ENCODE data around the gene RAD18. TPM values are rescaled to one million over a fixed set of nuclear protein-coding genes. Genes with fewer than 3 reads are reported as not detected.

RAD18 gene
- total RNA-seq, 1 donor from 2014 or later, result 6.0 TPM

DNA sequence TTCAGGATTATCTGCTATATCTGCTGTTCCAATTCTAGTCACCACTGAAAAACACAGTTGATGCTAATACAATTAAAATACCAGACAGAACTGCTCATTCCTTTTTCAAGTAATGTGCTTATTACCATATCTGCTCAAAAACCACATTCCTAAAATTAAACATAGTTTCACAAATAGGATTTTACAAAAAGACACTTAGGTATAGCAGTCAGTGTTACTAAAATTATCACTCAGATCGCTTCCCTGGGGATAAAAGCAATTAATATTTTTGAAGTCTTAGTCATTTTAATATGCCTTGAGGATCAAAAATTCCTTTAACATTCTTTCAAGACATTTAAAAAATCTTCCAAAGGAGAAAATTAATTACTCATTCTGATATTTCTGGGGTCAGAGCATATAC is 71.5 kb downstream of the RAD18 start:
- Mint-ChIP-seq H3K27ac (ENCODE audit: unreplicated experiment) (no peak overlapping the region), H3K36me3 (ENCODE audit: low read depth, unreplicated experiment) (peaks cover 2% of the 10 kb centered on the region), H3K9me3 (ENCODE audit: unreplicated experiment) (no peaks in the 10 kb centered on the region), H3K4me1 (ENCODE audit: low read depth, unreplicated experiment) (peaks cover 30% of the 10 kb centered on the region), H3K4me3 (ENCODE audit: unreplicated experiment) (no peak overlapping the region), H3K27me3 (ENCODE audit: low read depth, unreplicated experiment) (no peaks in the 10 kb centered on the region)
- Histone ChIP-seq H4K20me1 (ENCODE audit: insufficient read depth, low read length) (no peaks in the 10 kb centered on the region), H3K9ac (ENCODE audit: low read length) (peak overlapping the region; percentile 50), H3K36me3 (ENCODE audit: insufficient read depth, low read length) (peaks cover 3% of the 10 kb centered on the region), H3K27ac (ENCODE audit: low read depth, low read length) (peak overlapping the region; percentile 69), H3K27me3 (ENCODE audit: insufficient read depth, low read length) (no peaks in the 10 kb centered on the region), H3K4me3 (ENCODE audit: insufficient read depth, low read depth, low read length) (no peak overlapping the region), H3K4me2 (ENCODE audit: low read length) (peak overlapping the region; percentile 5), H3K4me1 (ENCODE audit: insufficient read depth, low read length) (peaks cover 39% of the 10 kb centered on the region), H2AFZ (ENCODE audit: low read depth, low read length) (no peak overlapping the region), H3K79me2 (ENCODE audit: insufficient read depth, low read length) (no peaks in the 10 kb centered on the region), H3K9me3 (ENCODE audit: insufficient read depth, low read depth, low read length) (no peaks in the 10 kb centered on the region)
- peak; percentile 70 for DNase-seq (ENCODE audit: low read depth)
- no peak for TF ChIP-seq CTCF (IDR thresholded peaks at IDR 0.05; ENCODE audit: insufficient read depth, low read depth, low read length)
- TF ChIP-seq EZH2 (IDR thresholded peaks at IDR 0.05; ENCODE audit: insufficient read depth, low read length), result no peak
- peak; percentile 87 for FAIRE-seq

DNA sequence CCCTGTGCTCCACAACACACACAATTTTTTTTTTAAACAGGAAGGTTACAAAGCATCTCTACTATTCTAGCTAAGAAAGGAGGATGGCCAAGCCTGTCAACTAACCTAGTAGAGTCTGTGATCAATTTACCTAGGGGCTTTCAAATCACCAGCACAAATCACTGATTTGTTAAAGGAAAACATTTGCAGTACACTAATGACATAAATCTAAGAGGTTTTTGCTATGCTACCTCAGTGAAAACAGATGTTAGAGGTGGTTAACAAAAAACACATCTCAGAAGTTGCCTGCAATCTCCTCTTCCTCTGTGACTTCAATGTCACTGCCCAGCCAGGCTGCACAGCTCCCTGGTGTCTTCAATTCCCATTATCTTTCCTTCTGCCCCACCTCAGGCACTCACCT is 72.0 kb downstream of the RAD18 start:
- Mint-ChIP-seq H3K36me3 (ENCODE audit: low read depth, unreplicated experiment) (peaks cover 2% of the 10 kb centered on the region), H3K4me1 (ENCODE audit: low read depth, unreplicated experiment) (peaks cover 34% of the 10 kb centered on the region)

More for the DNA sequence above, 72.0 kb downstream of the RAD18 start:
- Histone ChIP-seq H3K4me2 (ENCODE audit: low read length) (peak overlapping the region; percentile 5), H3K27me3 (ENCODE audit: insufficient read depth, low read length) (no peaks in the 10 kb centered on the region), H3K4me3 (ENCODE audit: insufficient read depth, low read depth, low read length) (no peak overlapping the region), H3K27ac (ENCODE audit: low read depth, low read length) (peak overlapping the region; percentile 69), H3K4me1 (ENCODE audit: insufficient read depth, low read length) (peaks cover 43% of the 10 kb centered on the region), H3K36me3 (ENCODE audit: insufficient read depth, low read length) (peaks cover 3% of the 10 kb centered on the region), H3K9ac (ENCODE audit: low read length) (peak overlapping the region; percentile 50), H3K9me3 (ENCODE audit: insufficient read depth, low read depth, low read length) (no peaks in the 10 kb centered on the region), H3K79me2 (ENCODE audit: insufficient read depth, low read length) (no peaks in the 10 kb centered on the region), H4K20me1 (ENCODE audit: insufficient read depth, low read length) (no peaks in the 10 kb centered on the region), H2AFZ (ENCODE audit: low read depth, low read length) (no peak overlapping the region)
- TF ChIP-seq EZH2 (IDR thresholded peaks at IDR 0.05; ENCODE audit: insufficient read depth, low read length) (no peak), CTCF (IDR thresholded peaks at IDR 0.05; ENCODE audit: insufficient read depth, low read depth, low read length) (no peak)
- Mint-ChIP-seq H3K27me3 (ENCODE audit: low read depth, unreplicated experiment) (no peaks in the 10 kb centered on the region), H3K4me3 (ENCODE audit: unreplicated experiment) (no peak overlapping the region), H3K9me3 (ENCODE audit: unreplicated experiment) (no peaks in the 10 kb centered on the region), H3K27ac (ENCODE audit: unreplicated experiment) (no peak overlapping the region)
- FAIRE-seq (peak; percentile 20), DNase-seq (ENCODE audit: low read depth) (no peak)

Data from astrocyte (in vitro differentiated cells and primary cell).